ENCODE data around the gene ANGPTL5.

- TF ChIP-seq POLR2A (IDR thresholded peaks at IDR 0.05): no peak
- no peak for TF ChIP-seq POLR2AphosphoS5 (IDR thresholded peaks at IDR 0.05)
These were observed 33.4 kb upstream of the ANGPTL5 start for GRCh38 chr11:101949680-101950220.

All from prostate gland (tissue), 1 donor.